CD4-positive, alpha-beta T cell treated with Interleukin-21 for 1 hour (primary cell): ENCODE measurements around the gene CHCHD6.

Experiments used
- DNase-seq: peaks from one replicate; pipeline ENCODE4 v3.0.0-alpha.2; 2020

Gene CHCHD6

GRCh38 chr3:126998728-126999127 is 294.7 kb downstream of the CHCHD6 start:
- no peak for DNase-seq

GRCh38 chr3:126999383-126999782 is 295.3 kb downstream of the CHCHD6 start:
- DNase-seq, result no peak

- no peak for DNase-seq
Observed at GRCh38 chr3:127000119-127000518, 296.1 kb downstream of the CHCHD6 start.

GRCh38 chr3:127000761-127001160 is 296.7 kb downstream of the CHCHD6 start:
- no peak for DNase-seq

GRCh38 chr3:127001486-127002194 is 297.6 kb downstream of the CHCHD6 start:
- no peak for DNase-seq

- no peak for DNase-seq
Observed at GRCh38 chr3:127002195-127003174, 298.4 kb downstream of the CHCHD6 start.

- no peak for DNase-seq
Observed at GRCh38 chr3:127003175-127003555, 299.1 kb downstream of the CHCHD6 start.

- no peak for DNase-seq
Observed at GRCh38 chr3:127003601-127004280, 299.7 kb downstream of the CHCHD6 start.

- no peak for DNase-seq
Observed at GRCh38 chr3:127004641-127005397, 300.8 kb downstream of the CHCHD6 start.

GRCh38 chr3:127005864-127006500 is 301.9 kb downstream of the CHCHD6 start:
- no peak for DNase-seq

GRCh38 chr3:127006781-127007436 is 302.9 kb downstream of the CHCHD6 start:
- DNase-seq, result no peak

- no peak for DNase-seq
Observed at GRCh38 chr3:127008236-127008635, 304.2 kb downstream of the CHCHD6 start.

GRCh38 chr3:127009531-127009930 is 305.5 kb downstream of the CHCHD6 start:
- no peak for DNase-seq
